K562 (cell line): ENCODE data around the gene TEX38.

Experiments used
- ELF2 ChIP-seq: fragments of 250-450 bp; sonication (Bioruptor Pico); IDR thresholded peaks from 2 replicates; pipeline ENCODE4 v1.5.0; 2021; ENCODE audit warnings: mild to moderate bottlenecking
- SMAD3 ChIP-seq: fragments of 450-650 bp; formaldehyde crosslinking; conservative IDR thresholded peaks from 2 replicates; pipeline ENCODE4 v1.4.0; 2020; ENCODE audit warnings: mild to moderate bottlenecking
- TBL1XR1 ChIP-seq, 2 experiments: IDR thresholded peaks; 2 replicates each; pipeline ENCODE4 v1.6.1; 2012; ENCODE audit warnings: improper control_type of control experiment in 2 of 2, low read length in 2 of 2, mild to moderate bottlenecking in 1 of 2
- TF ChIP-seq, protein P1 (sequence below), 2 experiments: fragments of 450-650 bp in 1 of 2; IDR thresholded peaks; 2 replicates each; pipeline ENCODE4 v1.6.1; 2011 to 2017; ENCODE audit warnings: low read depth in 2 of 2, antibody characterized with exemption in 1 of 2, borderline replicate concordance in 1 of 2, low read length in 1 of 2, mild to moderate bottlenecking in 1 of 2, mixed read lengths in 1 of 2; ENCODE audit not compliant: control insufficient read depth in 1 of 2

- TF ChIP-seq SMAD3 (CRISPR knock-in tag) = no peak
- TF ChIP-seq ELF2 = no peak
- TF ChIP-seq, protein P1, sequence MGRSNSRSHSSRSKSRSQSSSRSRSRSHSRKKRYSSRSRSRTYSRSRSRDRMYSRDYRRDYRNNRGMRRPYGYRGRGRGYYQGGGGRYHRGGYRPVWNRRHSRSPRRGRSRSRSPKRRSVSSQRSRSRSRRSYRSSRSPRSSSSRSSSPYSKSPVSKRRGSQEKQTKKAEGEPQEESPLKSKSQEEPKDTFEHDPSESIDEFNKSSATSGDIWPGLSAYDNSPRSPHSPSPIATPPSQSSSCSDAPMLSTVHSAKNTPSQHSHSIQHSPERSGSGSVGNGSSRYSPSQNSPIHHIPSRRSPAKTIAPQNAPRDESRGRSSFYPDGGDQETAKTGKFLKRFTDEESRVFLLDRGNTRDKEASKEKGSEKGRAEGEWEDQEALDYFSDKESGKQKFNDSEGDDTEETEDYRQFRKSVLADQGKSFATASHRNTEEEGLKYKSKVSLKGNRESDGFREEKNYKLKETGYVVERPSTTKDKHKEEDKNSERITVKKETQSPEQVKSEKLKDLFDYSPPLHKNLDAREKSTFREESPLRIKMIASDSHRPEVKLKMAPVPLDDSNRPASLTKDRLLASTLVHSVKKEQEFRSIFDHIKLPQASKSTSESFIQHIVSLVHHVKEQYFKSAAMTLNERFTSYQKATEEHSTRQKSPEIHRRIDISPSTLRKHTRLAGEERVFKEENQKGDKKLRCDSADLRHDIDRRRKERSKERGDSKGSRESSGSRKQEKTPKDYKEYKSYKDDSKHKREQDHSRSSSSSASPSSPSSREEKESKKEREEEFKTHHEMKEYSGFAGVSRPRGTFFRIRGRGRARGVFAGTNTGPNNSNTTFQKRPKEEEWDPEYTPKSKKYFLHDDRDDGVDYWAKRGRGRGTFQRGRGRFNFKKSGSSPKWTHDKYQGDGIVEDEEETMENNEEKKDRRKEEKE (IDR thresholded peaks at IDR 0.05; ENCODE audit: borderline replicate concordance in 1 of 2, control insufficient read depth in 1 of 2, low read depth in 2 of 2, low read length in 1 of 2) = no peak
- no peak for TF ChIP-seq TBL1XR1 (IDR thresholded peaks at IDR 0.05; ENCODE audit: low read length in 2 of 2)
Observed at GRCh38 chr1:46708121-46708520, 36.5 kb downstream of the TEX38 start.
